BLaER1 treated with 17β-estradiol and CSF1 and Interleukin-3, amounts not matched to agents 10 nM and 100 nM (cell line): ENCODE measurements around the gene ACACB.

Experiments used
- H3K27ac ChIP-seq, 11 experiments: shearing (Covaris generic); formaldehyde crosslinking; 2 replicates each; pipeline ENCODE4 v1.8.1; 2022
- H3K27me3 ChIP-seq, 11 experiments: shearing (Covaris generic); formaldehyde crosslinking; 2 replicates each; pipeline ENCODE4 v1.8.1; 2022
- H3K36me3 ChIP-seq, 11 experiments: shearing (Covaris generic); formaldehyde crosslinking; 2 replicates each; pipeline ENCODE4 v1.8.1; 2022
- H3K4me1 ChIP-seq, 10 experiments: shearing (Covaris generic); formaldehyde crosslinking; 2 replicates each; pipeline ENCODE4 v1.8.1; 2022
- H3K4me2 ChIP-seq, 11 experiments: shearing (Covaris generic); formaldehyde crosslinking; 2 replicates each; pipeline ENCODE4 v1.8.1; 2022
- H3K4me3 ChIP-seq, 10 experiments: shearing (Covaris generic); formaldehyde crosslinking; 2 replicates each; pipeline ENCODE4 v1.8.1; 2022
- H3K9ac ChIP-seq, 11 experiments: shearing (Covaris generic); formaldehyde crosslinking; 2 replicates each; pipeline ENCODE4 v1.8.1; 2022
- H3K9me3 ChIP-seq, 11 experiments: shearing (Covaris generic); formaldehyde crosslinking; replicated peaks in 1 of 11; 2 replicates each; pipeline ENCODE4 v1.8.1; 2022
- H4K20me1 ChIP-seq, 11 experiments: shearing (Covaris generic); formaldehyde crosslinking; 2 replicates each; pipeline ENCODE4 v1.8.1; 2022
- Cebpa-rat ChIP-seq, 11 experiments: shearing (Covaris generic); IDR thresholded peaks; 2 replicates each; pipeline ENCODE4 v1.8.1; 2022

The ACACB gene

DNA sequence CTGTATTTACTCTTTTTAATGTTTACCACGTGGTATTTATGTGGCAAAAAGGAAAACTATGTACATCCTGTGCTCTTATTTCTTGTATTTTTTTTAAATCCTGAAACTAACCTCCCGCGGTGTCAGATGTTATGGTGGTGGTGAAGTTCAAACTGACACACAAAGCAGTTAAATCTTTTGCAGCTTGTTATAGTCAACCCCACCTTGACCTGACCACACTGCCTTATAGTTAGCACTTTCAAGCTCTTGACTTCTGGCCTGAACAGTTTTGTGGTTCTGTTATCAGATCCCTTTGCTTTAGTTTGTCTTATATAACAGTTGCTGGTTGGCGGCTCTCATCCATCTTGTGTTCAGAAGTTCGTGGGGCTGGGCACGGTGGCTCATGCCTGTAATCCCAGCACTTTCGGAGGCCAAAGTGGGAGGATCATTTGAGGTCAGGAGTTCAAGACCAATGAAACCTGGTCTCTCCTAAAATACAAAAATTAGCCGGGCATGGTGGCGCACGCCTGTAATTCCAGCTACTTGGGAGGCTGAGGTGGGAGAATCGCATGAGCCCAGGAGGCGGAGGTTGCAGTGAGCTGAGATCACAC is 16.9 kb upstream of the ACACB start:
- no peak overlapping the region for H3K27ac ChIP-seq
- H3K9me3 ChIP-seq = no peaks in the 10 kb centered on the region
- H3K4me2 ChIP-seq = peak overlapping the region; percentile 91 to 98 (median 95)
- peak overlapping the region; percentile 70 to 89 (median 86); a peak in 16 of 22 replicates for H3K9ac ChIP-seq
- H3K36me3 ChIP-seq = peaks cover 16 to 60% (median 51%) of the 10 kb centered on the region in 11 experiments
- H3K27me3 ChIP-seq = no peaks in the 10 kb centered on the region
- no peak for TF ChIP-seq Cebpa-rat (IDR thresholded peaks at IDR 0.05)
- H4K20me1 ChIP-seq = peaks cover 0 to 19% (median 5%) of the 10 kb centered on the region in 11 experiments; a peak in 8 of 22 replicates
- peak overlapping the region; percentile 81 to 96 (median 86); a peak in 14 of 20 replicates for H3K4me3 ChIP-seq
- H3K4me1 ChIP-seq = peaks cover 15 to 32% (median 26%) of the 10 kb centered on the region in 10 experiments; a peak in 19 of 20 replicates

DNA sequence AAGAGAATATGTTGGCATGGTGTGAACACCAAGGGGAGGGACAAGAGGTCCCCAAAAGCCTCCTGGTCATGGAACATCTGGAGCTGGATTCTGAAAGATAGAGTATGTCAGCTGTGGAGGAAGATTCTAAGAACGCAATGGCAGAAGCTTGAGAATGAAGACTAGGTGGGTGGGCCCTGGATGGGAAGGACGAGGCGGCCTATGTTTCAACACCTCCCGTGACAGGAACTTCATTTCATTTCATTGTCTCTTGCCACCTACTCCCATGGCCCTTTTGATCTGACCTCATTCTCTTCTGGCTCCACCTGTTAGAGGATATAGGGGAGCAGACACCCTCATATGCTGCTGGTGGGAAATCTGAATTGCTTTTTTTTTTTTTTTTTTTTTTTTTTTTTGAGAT is 15.6 kb upstream of the ACACB start:
- Histone ChIP-seq H3K4me3 (no peak overlapping the region), H4K20me1 (peaks cover 0 to 28% (median 9%) of the 10 kb centered on the region in 11 experiments; a peak in 9 of 22 replicates), H3K9ac (no peak overlapping the region), H3K27me3 (no peaks in the 10 kb centered on the region), H3K9me3 (no peaks in the 10 kb centered on the region), H3K4me2 (no peak overlapping the region), H3K4me1 (peaks cover 15 to 32% (median 26%) of the 10 kb centered on the region in 10 experiments; a peak in 19 of 20 replicates), H3K36me3 (peaks cover 28 to 72% (median 63%) of the 10 kb centered on the region in 11 experiments), H3K27ac (no peak overlapping the region)
- no peak for TF ChIP-seq Cebpa-rat (IDR thresholded peaks at IDR 0.05)

DNA sequence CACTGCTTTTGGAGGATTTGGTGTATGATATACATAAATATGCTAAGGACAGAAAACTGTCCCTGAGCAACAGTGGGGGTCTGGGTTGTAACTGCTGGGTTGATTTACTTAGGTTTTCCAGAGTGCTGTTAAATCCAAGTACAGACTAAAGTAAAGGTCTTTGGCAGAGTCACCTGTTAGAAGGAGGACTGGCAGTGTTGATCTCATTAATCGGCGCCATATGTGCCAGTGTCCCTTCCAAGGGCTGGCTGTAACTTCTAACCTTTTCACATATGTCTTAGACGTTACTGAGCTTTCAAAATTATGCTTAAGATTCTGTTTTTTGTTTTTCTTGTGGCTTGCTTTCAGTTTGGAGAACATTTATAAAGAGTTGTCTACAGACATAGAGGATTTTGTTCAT is 13.9 kb upstream of the ACACB start:
- H3K4me1 ChIP-seq = peaks cover 14 to 20% (median 17%) of the 10 kb centered on the region in 10 experiments; a peak in 19 of 20 replicates
- no peak for TF ChIP-seq Cebpa-rat (IDR thresholded peaks at IDR 0.05)
- H3K36me3 ChIP-seq = peaks cover 39 to 90% (median 79%) of the 10 kb centered on the region in 11 experiments
- no peak overlapping the region for H3K9ac ChIP-seq
- H3K4me2 ChIP-seq = no peak overlapping the region
- no peaks in the 10 kb centered on the region for H3K27me3 ChIP-seq
- H3K4me3 ChIP-seq = no peak overlapping the region
- H4K20me1 ChIP-seq = peaks cover 0 to 34% (median 14%) of the 10 kb centered on the region in 11 experiments; a peak in 9 of 22 replicates
- no peak overlapping the region for H3K27ac ChIP-seq
- no peaks in the 10 kb centered on the region for H3K9me3 ChIP-seq

DNA sequence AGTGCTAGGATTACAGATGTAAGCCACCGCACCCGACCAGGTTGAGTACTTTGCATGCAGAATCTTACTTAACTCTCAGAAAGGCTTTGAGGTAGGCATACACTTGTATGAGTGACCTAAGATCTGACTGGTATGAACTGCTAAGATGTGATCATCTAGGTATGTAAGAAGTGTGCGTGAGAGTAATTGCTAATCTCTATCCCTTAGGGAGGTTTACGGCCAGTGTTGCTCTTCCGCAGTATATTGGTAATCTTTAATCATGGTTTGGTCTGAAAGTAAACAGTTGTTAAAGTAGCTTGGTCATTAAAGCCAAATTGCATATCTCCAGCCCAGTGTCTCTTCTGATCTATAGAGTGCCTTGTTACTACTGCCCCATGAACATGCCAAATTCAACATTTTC is 11.2 kb upstream of the ACACB start:
- Histone ChIP-seq H4K20me1 (peaks cover 0 to 34% (median 10%) of the 10 kb centered on the region in 11 experiments; a peak in 8 of 22 replicates), H3K4me2 (no peak overlapping the region), H3K36me3 (peaks cover 52 to 100% (median 96%) of the 10 kb centered on the region in 11 experiments), H3K4me3 (no peak overlapping the region), H3K27me3 (no peaks in the 10 kb centered on the region), H3K9me3 (no peaks in the 10 kb centered on the region), H3K9ac (no peak overlapping the region), H3K27ac (no peak overlapping the region), H3K4me1 (peaks cover 0 to under 1% (median under 1%) of the 10 kb centered on the region in 10 experiments; a peak in 3 of 20 replicates)
- TF ChIP-seq Cebpa-rat (IDR thresholded peaks at IDR 0.05) = no peak

DNA sequence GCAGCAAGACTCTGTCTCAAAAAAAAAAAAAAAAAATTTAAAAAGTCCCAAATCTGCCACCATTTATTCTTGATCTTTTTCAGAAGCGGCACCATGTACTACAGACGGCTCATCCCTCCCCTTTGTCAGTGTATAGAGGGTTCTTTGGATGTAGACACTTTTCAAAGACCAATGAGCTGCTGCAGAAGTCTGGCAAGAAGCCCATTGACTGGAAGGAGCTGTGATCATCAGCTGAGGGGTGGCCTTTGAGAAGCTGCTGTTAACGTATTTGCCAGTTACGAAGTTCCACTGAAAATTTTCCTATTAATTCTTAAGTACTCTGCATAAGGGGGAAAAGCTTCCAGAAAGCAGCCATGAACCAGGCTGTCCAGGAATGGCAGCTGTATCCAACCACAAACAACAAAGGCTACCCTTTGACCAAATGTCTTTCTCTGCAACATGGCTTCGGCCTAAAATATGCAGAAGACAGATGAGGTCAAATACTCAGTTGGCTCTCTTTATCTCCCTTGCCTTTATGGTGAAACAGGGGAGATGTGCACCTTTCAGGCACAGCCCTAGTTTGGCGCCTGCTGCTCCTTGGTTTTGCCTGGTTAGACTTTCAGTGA is 6.5 kb upstream of the ACACB start:
- Histone ChIP-seq H3K9ac (no peak overlapping the region), H3K4me2 (no peak overlapping the region), H3K27me3 (no peaks in the 10 kb centered on the region), H3K9me3 (no peaks in the 10 kb centered on the region), H4K20me1 (peaks cover 0 to 15% (median 7%) of the 10 kb centered on the region in 11 experiments; a peak in 6 of 22 replicates), H3K36me3 (peaks cover 26 to 66% (median 54%) of the 10 kb centered on the region in 11 experiments), H3K27ac (no peak overlapping the region), H3K4me3 (no peak overlapping the region), H3K4me1 (peaks cover 0 to 12% (median 11%) of the 10 kb centered on the region in 10 experiments; a peak in 14 of 20 replicates)
- TF ChIP-seq Cebpa-rat (IDR thresholded peaks at IDR 0.05) = no peak; a peak in 1 of 22 replicates

DNA sequence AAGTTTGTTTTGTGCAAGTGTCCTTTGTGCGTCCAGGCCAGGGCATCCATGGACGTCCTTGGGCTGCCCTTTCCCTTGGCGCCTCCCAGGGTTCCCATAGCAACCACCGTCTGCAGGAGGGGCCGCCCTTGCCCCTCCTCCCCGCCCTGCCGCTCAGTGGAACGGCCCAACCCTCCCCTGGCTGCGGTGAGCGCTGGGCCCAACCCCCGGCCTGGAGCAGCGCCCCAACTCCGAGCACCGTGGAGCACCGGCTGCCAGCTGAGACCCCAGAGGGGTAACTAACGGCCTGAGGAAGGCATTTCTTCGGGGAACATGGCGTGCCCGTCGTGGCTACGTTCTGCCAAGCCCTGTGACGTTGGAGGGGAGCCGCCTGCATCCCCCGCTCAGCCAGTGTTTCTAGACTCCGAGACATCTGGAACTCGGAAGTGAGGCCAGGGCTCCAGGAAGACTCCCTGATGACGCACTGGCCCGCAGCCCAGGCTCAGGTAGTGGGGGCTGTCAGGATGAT is 5.3 kb upstream of the ACACB start:
- H3K4me1 ChIP-seq = peaks cover 6 to 23% (median 19%) of the 10 kb centered on the region in 10 experiments
- H3K4me3 ChIP-seq = peak overlapping the region in 4 of 10 experiments; percentile 27 to 50 (median 38); a peak in 6 of 20 replicates
- H3K4me2 ChIP-seq = peak overlapping the region; percentile 19 to 64 (median 45)
- H3K36me3 ChIP-seq = peaks cover 15 to 54% (median 42%) of the 10 kb centered on the region in 11 experiments
- H3K27me3 ChIP-seq = no peaks in the 10 kb centered on the region
- H3K27ac ChIP-seq = peak overlapping the region in 3 of 11 experiments; percentile 3 to 27 (median 4); a peak in 2 of 22 replicates
- peak overlapping the region in 6 of 11 experiments; percentile 22 to 50 (median 34); a peak in 7 of 22 replicates for H3K9ac ChIP-seq
- H3K9me3 ChIP-seq = no peaks in the 10 kb centered on the region
- no peak for TF ChIP-seq Cebpa-rat (IDR thresholded peaks at IDR 0.05)
- H4K20me1 ChIP-seq = peaks cover 0 to 9% (median 0%) of the 10 kb centered on the region in 11 experiments; a peak in 5 of 22 replicates

DNA sequence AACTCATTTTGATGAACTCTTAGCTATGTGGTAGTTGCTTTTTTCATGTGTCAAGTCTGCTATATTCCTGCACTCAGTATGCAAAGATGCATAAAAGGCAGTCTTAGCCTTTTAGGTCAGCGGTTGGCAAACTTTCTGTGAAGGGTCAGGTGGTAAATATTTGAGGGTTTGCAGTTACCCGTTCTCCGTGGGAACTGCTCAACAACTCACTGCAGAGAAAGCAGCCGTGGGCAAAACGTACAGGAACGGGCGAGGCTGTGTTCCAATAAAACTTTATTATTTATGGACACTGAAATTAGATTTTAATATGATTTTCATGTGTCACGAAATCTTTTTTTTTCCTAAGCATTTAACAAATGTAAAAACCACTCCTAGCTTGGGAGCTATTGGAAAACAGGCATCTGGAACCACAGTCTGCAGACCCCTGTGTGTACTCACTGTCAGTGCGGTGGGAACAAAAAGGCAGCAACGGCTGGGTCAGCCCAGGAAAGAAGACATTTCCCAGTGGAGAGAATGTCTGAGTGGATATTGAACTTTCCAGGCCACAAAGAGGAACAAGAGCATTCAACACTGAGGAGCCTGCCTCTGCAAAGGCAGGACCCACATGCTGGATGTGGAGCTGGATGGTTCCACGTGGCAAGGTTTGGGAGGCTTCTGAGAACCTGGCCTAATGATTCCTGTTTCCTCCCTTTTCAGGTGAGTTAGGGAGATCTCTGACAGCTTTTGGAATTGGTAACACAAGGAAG is 3.5 kb upstream of the ACACB start:
- Histone ChIP-seq H3K9ac (no peak overlapping the region), H3K4me1 (peaks cover 11 to 39% (median 33%) of the 10 kb centered on the region in 10 experiments), H3K36me3 (peaks cover 3 to 36% (median 25%) of the 10 kb centered on the region in 11 experiments; a peak in 19 of 22 replicates), H4K20me1 (peaks cover 0 to 4% (median 0%) of the 10 kb centered on the region in 11 experiments; a peak in 2 of 22 replicates), H3K27ac (no peak overlapping the region), H3K4me2 (no peak overlapping the region), H3K4me3 (no peak overlapping the region), H3K9me3 (no peaks in the 10 kb centered on the region), H3K27me3 (no peaks in the 10 kb centered on the region)
- TF ChIP-seq Cebpa-rat (IDR thresholded peaks at IDR 0.05) = no peak

DNA sequence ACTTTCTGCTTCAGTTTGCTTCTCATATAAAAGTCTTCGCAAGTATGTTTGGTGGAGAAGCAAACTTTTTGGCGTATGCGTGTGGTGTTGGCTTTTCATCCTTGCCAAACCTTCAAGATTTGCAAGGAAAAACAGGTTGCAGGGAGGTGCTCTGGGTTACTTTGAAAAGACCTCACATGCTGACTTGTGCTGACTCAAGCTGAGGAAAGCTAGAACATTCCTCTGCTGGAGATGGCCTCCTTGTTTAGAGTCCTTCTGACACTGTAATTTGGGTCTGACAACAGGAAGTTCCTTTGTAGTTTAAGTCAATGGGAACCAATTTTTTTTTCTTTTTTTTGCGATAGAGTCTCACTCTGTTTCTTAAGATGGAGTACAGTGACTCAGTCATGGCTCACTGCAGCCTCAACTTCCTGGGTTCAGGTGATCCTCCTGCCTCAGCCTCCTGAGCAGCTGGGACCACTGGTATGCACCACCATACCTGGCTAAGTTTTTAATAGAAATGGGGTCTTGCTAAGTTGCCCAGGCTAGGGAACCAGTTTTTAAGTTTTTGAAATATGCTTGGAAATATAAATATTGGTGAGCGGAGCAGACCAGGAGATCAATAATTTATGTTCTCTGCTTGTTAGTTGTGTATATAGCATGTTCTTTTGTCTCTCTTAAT is 2.6 kb upstream of the ACACB start:
- H4K20me1 ChIP-seq = peaks cover 0 to under 1% (median 0%) of the 10 kb centered on the region in 11 experiments; a peak in 2 of 22 replicates
- TF ChIP-seq Cebpa-rat (IDR thresholded peaks at IDR 0.05) = no peak
- H3K4me3 ChIP-seq = no peak overlapping the region
- no peak overlapping the region for H3K27ac ChIP-seq
- no peak overlapping the region for H3K4me2 ChIP-seq
- H3K9me3 ChIP-seq = no peaks in the 10 kb centered on the region
- H3K36me3 ChIP-seq = peaks cover 0 to 27% (median 16%) of the 10 kb centered on the region in 11 experiments; a peak in 18 of 22 replicates
- H3K9ac ChIP-seq = no peak overlapping the region
- peaks cover 11 to 39% (median 33%) of the 10 kb centered on the region in 10 experiments for H3K4me1 ChIP-seq
- H3K27me3 ChIP-seq = no peaks in the 10 kb centered on the region
